Thymus (tissue), 11 donors: ENCODE results near the gene CEP68. TPM values are rescaled to one million over a fixed set of nuclear protein-coding genes. Genes with fewer than 3 reads are reported as not detected.

Experiments
- DNase-seq, 9 donors: peaks; one replicate each; pipeline ENCODE4 v3.0.0-alpha.2; 2013; ENCODE audit warnings: low spot score in 9 of 9, low read depth in 6 of 9, missing footprints in 1 of 9
- H3K27ac ChIP-seq, 2 donors: one replicate each; pipeline ENCODE4 v1.5.1; 2013; ENCODE audit warnings: control low read depth in 1 of 2, low read depth in 1 of 2, low read length in 1 of 2, mild to moderate bottlenecking in 1 of 2, moderate library complexity in 1 of 2
- H3K27me3 ChIP-seq, 2 donors: one replicate each; pipeline ENCODE4 v1.5.1; 2013; ENCODE audit warnings: low read length in 1 of 2; ENCODE audit not compliant: control insufficient read depth in 2 of 2, insufficient read depth in 1 of 2
- H3K36me3 ChIP-seq, 2 donors: one replicate each; pipeline ENCODE4 v1.5.1; 2013; ENCODE audit warnings: low read length in 1 of 2, mild to moderate bottlenecking in 1 of 2, moderate library complexity in 1 of 2; ENCODE audit not compliant: control insufficient read depth in 2 of 2, insufficient read depth in 2 of 2
- H3K4me1 ChIP-seq, 2 donors: one replicate each; pipeline ENCODE4 v1.5.1; 2013; ENCODE audit warnings: low read length in 2 of 2; ENCODE audit not compliant: control insufficient read depth in 2 of 2, insufficient read depth in 2 of 2
- H3K4me3 ChIP-seq, 2 donors: one replicate each; pipeline ENCODE4 v1.5.1; 2013; ENCODE audit warnings: low read length in 2 of 2, control low read depth in 1 of 2, mild to moderate bottlenecking in 1 of 2
- H3K9me3 ChIP-seq, 2 donors: one replicate each; pipeline ENCODE4 v1.5.1; 2013; ENCODE audit warnings: low read length in 1 of 2, mild to moderate bottlenecking in 1 of 2; ENCODE audit not compliant: control insufficient read depth in 2 of 2, insufficient read depth in 1 of 2
- WGBS: extraction: QIAGEN DNeasy Blood & Tissue Kit; methylation state at CpG from one replicate; pipeline ENCODE4 v1.1.7; 2013; 5-methylcytosine and 5-hydroxymethylcytosine counted together
- polyA plus RNA-seq: library from polyadenylated mRNA; stranded (reverse); fragments of 200-250 nt; gene quantifications from one replicate; pipeline ENCODE4 v1.2.3, GENCODE V29; 2013
- total RNA-seq: library from RNA; stranded (reverse); fragments of 120-200 nt; gene quantifications from one replicate; pipeline ENCODE4 v1.2.4, GENCODE V29; 2013
- donor health status: healthy.

Gene CEP68
- total and polyA plus RNA-seq, 2 donors, result 8.0 to 13.3 TPM

- WGBS, result 28% methylated on average over 4 of the region's 4 CpGs
- H3K36me3 ChIP-seq, result peaks cover 68 to 73% of the 10 kb centered on the region in 2 donors
- DNase-seq, result peak in 2 of 9 donors; percentile 13 to 19
- no peak overlapping the region for H3K4me3 ChIP-seq
- no peaks in the 10 kb centered on the region for H3K27me3 ChIP-seq
- H3K9me3 ChIP-seq, result no peaks in the 10 kb centered on the region
- peaks cover 0 to 13% of the 10 kb centered on the region in 2 donors for H3K4me1 ChIP-seq
- peak overlapping the region in 1 of 2 donors; percentile 32 for H3K27ac ChIP-seq
These were observed 25.0 kb downstream of the CEP68 start for GRCh38 chr2:65081232-65081685.

GRCh38 chr2:65085148-65085547, 28.9 kb downstream of the CEP68 start:
- H3K27ac ChIP-seq, result no peak overlapping the region
- H3K9me3 ChIP-seq, result no peaks in the 10 kb centered on the region
- H3K4me1 ChIP-seq, result peaks cover 0 to 13% of the 10 kb centered on the region in 2 donors
- no peak for DNase-seq
- no peaks in the 10 kb centered on the region for H3K27me3 ChIP-seq
- peaks cover 48 to 76% of the 10 kb centered on the region in 2 donors for H3K36me3 ChIP-seq
- no peak overlapping the region for H3K4me3 ChIP-seq
- WGBS, result 98% methylated on average over 3 of the region's 3 CpGs

GRCh38 chr2:65092791-65093190, 36.6 kb downstream of the CEP68 start:
- 89% methylated on average over 4 of the region's 4 CpGs for WGBS
- DNase-seq, result no peak
- H3K27me3 ChIP-seq, result no peaks in the 10 kb centered on the region
- no peaks in the 10 kb centered on the region for H3K4me1 ChIP-seq
- H3K27ac ChIP-seq, result no peak overlapping the region
- no peaks in the 10 kb centered on the region for H3K9me3 ChIP-seq
- H3K4me3 ChIP-seq, result no peak overlapping the region
- peaks cover 45 to 76% of the 10 kb centered on the region in 2 donors for H3K36me3 ChIP-seq

- peaks cover 45 to 76% of the 10 kb centered on the region in 2 donors for H3K36me3 ChIP-seq
- no peaks in the 10 kb centered on the region for H3K4me1 ChIP-seq
- no peak for DNase-seq
- no peak overlapping the region for H3K27ac ChIP-seq
- H3K27me3 ChIP-seq, result no peaks in the 10 kb centered on the region
- no peak overlapping the region for H3K4me3 ChIP-seq
- no peaks in the 10 kb centered on the region for H3K9me3 ChIP-seq
These were observed 37.0 kb downstream of the CEP68 start for GRCh38 chr2:65093211-65093610.

- H3K4me1 ChIP-seq, result no peaks in the 10 kb centered on the region
- H3K27ac ChIP-seq, result no peak overlapping the region
- no peaks in the 10 kb centered on the region for H3K27me3 ChIP-seq
- peaks cover 39 to 71% of the 10 kb centered on the region in 2 donors for H3K36me3 ChIP-seq
- no peak overlapping the region for H3K4me3 ChIP-seq
- WGBS, result 97% methylated on average over 1 of the region's 1 CpG
- H3K9me3 ChIP-seq, result no peaks in the 10 kb centered on the region
- DNase-seq, result no peak
These were observed 40.7 kb downstream of the CEP68 start for GRCh38 chr2:65096948-65097347.

- Histone ChIP-seq H3K4me1 (no peaks in the 10 kb centered on the region), H3K4me3 (no peak overlapping the region), H3K27me3 (no peaks in the 10 kb centered on the region), H3K36me3 (peaks cover 38 to 63% of the 10 kb centered on the region in 2 donors), H3K9me3 (no peaks in the 10 kb centered on the region), H3K27ac (no peak overlapping the region)
- no peak for DNase-seq
- WGBS, result 96% methylated on average over 1 of the region's 1 CpG
These were observed 41.6 kb downstream of the CEP68 start for GRCh38 chr2:65097844-65098243.

- Histone ChIP-seq H3K9me3 (no peaks in the 10 kb centered on the region), H3K36me3 (peaks cover 39 to 65% of the 10 kb centered on the region in 2 donors), H3K27me3 (no peaks in the 10 kb centered on the region), H3K4me3 (no peak overlapping the region), H3K27ac (no peak overlapping the region), H3K4me1 (no peaks in the 10 kb centered on the region)
- WGBS, result 93% methylated on average over 5 of the region's 5 CpGs
- no peak for DNase-seq
These were observed 42.5 kb downstream of the CEP68 start for GRCh38 chr2:65098741-65099140.

- peaks cover 34 to 58% of the 10 kb centered on the region in 2 donors for H3K36me3 ChIP-seq
- no peak overlapping the region for H3K4me3 ChIP-seq
- no peak for DNase-seq
- H3K9me3 ChIP-seq, result no peaks in the 10 kb centered on the region
- H3K27ac ChIP-seq, result no peak overlapping the region
- H3K4me1 ChIP-seq, result no peaks in the 10 kb centered on the region
- 84% methylated on average over 3 of the region's 3 CpGs for WGBS
- H3K27me3 ChIP-seq, result no peaks in the 10 kb centered on the region
These were observed 44.9 kb downstream of the CEP68 start for GRCh38 chr2:65101071-65101470.

- peaks cover 36 to 45% of the 10 kb centered on the region in 2 donors for H3K36me3 ChIP-seq
- H3K9me3 ChIP-seq, result no peaks in the 10 kb centered on the region
- no peak for DNase-seq
- H3K4me1 ChIP-seq, result no peaks in the 10 kb centered on the region
- H3K27ac ChIP-seq, result no peak overlapping the region
- WGBS, result 97% methylated on average over 6 of the region's 6 CpGs
- no peak overlapping the region for H3K4me3 ChIP-seq
- H3K27me3 ChIP-seq, result no peaks in the 10 kb centered on the region
These were observed 46.9 kb downstream of the CEP68 start for GRCh38 chr2:65103013-65103715.
